Activated CD8-positive, alpha-beta memory T cell treated with anti-CD3 and anti-CD28 coated beads, Interleukin-2, amount 50 U/mL, for 24 hours (primary cell): ENCODE measurements around the gene LAMTOR4.

Experiments used
- DNase-seq: peaks from one replicate; pipeline ENCODE4 v3.0.0-alpha.2; 2020; ENCODE audit errors: extremely low read depth

Gene LAMTOR4

GRCh38 chr7:100148559-100149328 lies at the start of gene LAMTOR4:
LAMTOR4 (plus strand) TSS chr7:100148918; CDS start chr7:100148973, 55 bp downstream.
- peak; percentile 97 for DNase-seq

- DNase-seq: no peak
These were observed 49.3 kb upstream of the LAMTOR4 start for GRCh38 chr7:100099452-100099851.

DNA sequence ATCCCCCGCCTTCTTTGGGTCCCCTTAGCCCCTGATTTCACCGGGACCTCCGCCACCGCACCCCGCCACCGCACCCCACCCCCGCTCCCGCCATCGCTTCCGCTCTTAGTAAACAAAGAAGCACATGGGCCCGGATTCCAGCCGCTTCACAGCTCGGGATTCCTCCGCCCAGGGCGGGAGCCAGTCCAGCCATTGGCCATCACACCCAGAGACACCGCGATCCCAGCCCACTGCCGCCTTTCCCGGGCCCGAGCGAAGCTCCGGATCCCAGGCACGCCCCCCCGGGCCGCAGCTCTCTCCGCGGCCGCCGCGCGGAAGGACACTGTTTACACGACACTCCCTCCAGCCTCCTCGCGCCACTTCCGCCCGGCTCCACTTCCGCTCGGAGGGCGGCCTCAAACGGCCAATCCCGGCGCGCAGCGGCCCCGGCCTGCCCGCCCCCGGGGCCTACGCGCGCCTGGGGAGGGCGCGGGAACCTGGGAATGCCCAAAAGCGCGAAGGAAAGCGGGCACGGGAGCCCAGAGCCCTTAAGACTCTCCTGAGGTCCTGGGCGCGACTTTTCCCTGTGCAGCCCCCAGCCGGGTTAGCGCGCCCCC lies 48.2 kb upstream of the LAMTOR4 start:
- peak; percentile 63 for DNase-seq

DNA sequence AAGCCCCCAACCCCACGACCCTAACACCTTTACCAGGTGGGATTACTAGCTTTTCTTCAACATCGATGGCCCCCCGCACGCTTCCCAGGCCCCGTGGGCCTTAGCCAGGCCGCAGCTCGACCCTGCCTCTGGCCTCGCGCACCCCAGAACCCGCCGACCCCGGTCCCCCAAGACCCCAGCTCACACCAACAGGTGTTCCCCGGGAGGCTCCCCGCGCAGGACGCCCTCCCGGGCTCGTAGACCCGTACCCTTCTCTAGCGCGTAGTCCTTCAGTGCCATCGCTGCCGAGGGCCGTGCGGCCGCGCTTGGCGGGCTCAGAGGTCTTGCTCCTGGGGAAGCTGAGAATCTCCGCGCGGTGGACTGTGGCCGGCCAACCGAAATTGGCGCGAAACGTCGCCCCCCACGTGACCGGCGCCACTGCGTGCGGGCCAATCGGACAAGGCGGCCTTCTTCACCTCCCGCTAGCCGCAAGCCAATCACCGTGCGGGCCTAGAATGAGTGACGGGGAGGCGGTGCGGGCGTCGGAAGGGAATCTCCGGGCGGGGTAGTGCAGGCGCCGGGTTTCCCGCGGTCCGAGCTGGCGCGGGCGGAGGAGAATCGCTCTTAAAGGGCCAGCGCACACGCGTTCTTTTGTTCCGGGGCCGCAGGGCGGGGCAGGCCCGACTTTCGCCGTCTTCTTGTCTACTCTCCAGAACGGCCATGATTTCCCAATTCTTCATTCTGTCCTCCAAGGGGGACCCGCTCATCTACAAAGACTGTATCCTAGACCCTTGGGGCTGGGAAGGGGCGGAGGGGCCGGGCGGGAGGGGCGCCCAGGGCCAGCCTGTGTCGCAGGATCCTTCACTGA lies 47.5 kb upstream of the LAMTOR4 start, which contains the start of the genes AP4M1 and MCM7:
Gene AP4M1, plus strand, starts transcription at position 628 of the 847 bp plus-strand sequence. Its CDS starts 72 bp downstream, at position 700.
Gene MCM7, minus strand, starts transcription at position 382 of the 847 bp plus-strand sequence. Its CDS starts 103 bp downstream, at position 279.
- DNase-seq: peak; percentile 93

GRCh38 chr7:100102950-100103840 lies 45.5 kb upstream of the LAMTOR4 start:
- no peak for DNase-seq

DNA sequence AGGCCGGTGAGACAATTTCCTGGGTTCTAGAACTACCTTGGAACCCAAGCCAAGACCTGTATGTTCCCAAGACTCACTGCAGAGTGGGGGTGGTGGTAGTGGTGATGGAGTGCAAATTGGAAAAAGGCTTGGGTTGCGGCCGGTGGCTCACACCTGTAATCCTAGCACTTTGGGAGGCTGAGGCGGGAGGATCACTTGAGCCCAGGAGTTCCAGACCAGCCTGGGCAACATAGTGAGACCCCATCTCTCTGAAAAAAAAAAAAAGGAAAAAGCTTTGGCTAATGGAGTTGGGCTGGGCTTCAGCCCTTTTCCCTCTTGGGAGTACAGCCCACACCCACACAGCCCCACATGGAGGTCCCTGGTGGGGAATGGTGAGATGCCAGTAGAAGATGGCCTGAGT lies 43.2 kb upstream of the LAMTOR4 start:
- no peak for DNase-seq

GRCh38 chr7:100106633-100107032 lies 42.1 kb upstream of the LAMTOR4 start:
- DNase-seq: no peak

- DNase-seq: no peak
These were observed 41.5 kb upstream of the LAMTOR4 start for GRCh38 chr7:100107125-100107737.

GRCh38 chr7:100107890-100108289 lies 40.8 kb upstream of the LAMTOR4 start:
- no peak for DNase-seq

DNA sequence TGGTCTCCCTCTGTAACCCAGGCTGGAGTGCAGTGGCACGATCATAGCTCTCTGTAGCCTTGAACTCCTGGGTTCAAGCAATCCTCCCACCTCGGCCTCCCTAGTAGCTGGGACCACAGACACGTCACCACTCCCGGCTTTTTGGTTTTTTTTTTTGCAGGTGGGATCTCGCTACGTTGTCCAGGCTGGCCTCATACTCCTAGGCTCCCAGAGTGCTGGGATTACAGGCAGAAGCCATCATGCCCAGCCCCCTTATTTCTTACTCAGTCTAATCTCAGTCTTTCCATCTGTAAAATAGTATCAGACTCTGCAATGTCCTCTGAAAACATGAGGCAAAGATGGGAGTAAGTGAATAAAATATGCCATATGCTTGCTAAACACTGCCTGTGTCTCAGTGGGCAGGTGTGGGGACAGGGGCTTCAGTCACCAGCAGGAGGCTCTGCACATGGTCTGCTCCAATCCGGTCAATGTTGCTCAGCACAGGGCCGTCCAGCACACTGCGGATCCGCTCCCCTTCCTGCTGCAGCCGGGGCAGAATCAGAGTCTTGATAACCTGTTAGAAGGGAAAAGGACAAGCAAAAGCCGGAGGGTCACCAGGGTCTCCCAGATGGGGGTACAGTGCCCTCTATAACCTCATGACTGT lies 39.1 kb upstream of the LAMTOR4 start:
- DNase-seq: no peak

- DNase-seq: no peak
These were observed 37.6 kb upstream of the LAMTOR4 start for GRCh38 chr7:100111156-100111555.

GRCh38 chr7:100111914-100112313 lies 36.8 kb upstream of the LAMTOR4 start:
- no peak for DNase-seq

DNA sequence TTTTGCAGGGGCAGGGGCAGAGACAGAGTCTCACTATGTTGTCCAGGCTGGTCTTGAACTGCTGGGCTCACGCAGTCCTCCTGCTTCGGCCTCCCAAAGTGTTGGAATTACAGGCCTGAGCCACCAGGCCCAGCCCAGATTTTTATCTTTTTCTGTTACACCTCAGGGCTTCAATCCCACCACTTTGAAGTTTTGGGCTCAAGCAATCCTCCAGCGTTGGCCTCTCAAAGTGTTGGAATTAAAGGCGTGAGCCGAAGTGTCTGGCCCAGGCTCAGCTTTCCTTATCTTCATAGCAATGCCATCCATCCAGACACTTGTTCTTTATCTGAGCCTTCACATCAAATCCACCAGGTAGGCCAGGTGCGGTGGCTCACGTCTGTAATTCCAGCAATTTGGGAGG lies 33.7 kb upstream of the LAMTOR4 start:
- no peak for DNase-seq

GRCh38 chr7:100118388-100119071 lies 30.2 kb upstream of the LAMTOR4 start:
- no peak for DNase-seq

GRCh38 chr7:100119072-100119969 lies 29.4 kb upstream of the LAMTOR4 start, which contains the start of the genes CNPY4 and TAF6:
CNPY4 (plus strand) TSS chr7:100119634; CDS start chr7:100119745, 111 bp downstream.
TAF6 (minus strand) TSS chr7:100119358; CDS start chr7:100114209, 5,149 bp downstream.
- peak; percentile 89 for DNase-seq

GRCh38 chr7:100119970-100120732 lies 28.6 kb upstream of the LAMTOR4 start:
- no peak for DNase-seq

DNA sequence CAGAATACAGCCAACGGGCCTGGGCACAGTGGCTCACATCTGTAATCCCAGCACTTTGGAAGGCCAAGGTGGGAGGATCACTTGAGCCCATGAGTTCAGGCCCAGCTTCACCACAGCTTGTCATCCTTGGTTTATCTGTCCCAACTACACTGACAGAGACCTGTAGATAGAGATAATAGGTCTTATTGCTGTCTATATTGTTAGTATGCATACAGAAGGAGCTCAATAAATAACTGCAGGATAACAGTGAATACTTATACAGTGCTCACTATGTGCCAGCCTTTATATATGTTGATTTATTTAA lies 28.0 kb upstream of the LAMTOR4 start:
- DNase-seq: no peak

DNA sequence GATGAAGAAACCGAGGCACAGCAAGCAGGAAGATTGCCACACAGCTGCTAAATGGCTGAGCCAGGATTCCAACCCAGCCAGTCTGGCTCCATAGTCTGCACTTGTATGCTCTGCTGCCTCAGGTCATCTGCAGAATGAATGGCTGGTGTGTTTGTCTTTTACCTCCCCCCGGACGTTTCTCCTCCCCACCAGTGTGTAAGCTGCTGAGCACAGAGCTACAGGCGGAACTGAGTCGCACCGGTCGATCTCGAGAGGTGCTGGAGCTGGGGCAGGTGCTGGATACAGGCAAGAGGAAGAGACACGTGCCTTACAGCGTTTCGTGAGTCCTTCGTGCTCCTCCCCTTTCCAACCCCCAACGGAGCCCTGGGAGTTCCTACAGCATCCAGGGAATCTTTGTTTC lies 26.7 kb upstream of the LAMTOR4 start:
- no peak for DNase-seq
